Activated T-helper 2 cell treated with anti-CD3 and anti-CD28 coated beads, Interferon-gamma antibody, Interleukin-2, Interleukin-4, amounts not matched to agents 10 μg/mL and 5 μg/mL and 100 μg/mL, durations not matched to agents 14 hours and 24 hours and 36 hours (primary cell): ENCODE results near the gene FAM83F. TPM values are rescaled to one million over a fixed set of nuclear protein-coding genes. Genes with fewer than 3 reads are reported as not detected.
A peak's percentile ranks its signal among the peaks of the same experiment; 100 is the strongest.

Experiments
- DNase-seq: peaks from one replicate; pipeline ENCODE4 v3.0.0; 2021; ENCODE audit warnings: low spot score
- H3K27ac Mint-ChIP-seq: one replicate; pipeline ENCODE4 v1.8.0; 2021; ENCODE audit warnings: mixed read lengths
- H3K27me3 Mint-ChIP-seq: one replicate; pipeline ENCODE4 v1.8.0; 2021; ENCODE audit warnings: low read depth, mixed read lengths
- H3K36me3 Mint-ChIP-seq: one replicate; pipeline ENCODE4 v1.8.0; 2021; ENCODE audit warnings: low read depth, mixed read lengths
- H3K4me1 Mint-ChIP-seq: one replicate; pipeline ENCODE4 v1.8.0; 2021; ENCODE audit warnings: low read depth, mixed read lengths
- H3K4me3 Mint-ChIP-seq: one replicate; pipeline ENCODE4 v1.8.0; 2021; ENCODE audit warnings: low read depth, mild to moderate bottlenecking, moderate library complexity, mixed read lengths
- H3K9me3 Mint-ChIP-seq: one replicate; pipeline ENCODE4 v1.8.0; 2021; ENCODE audit warnings: mixed read lengths
- intact Hi-C: fragments of 100-400 bp; cut with micrococcal nuclease; formaldehyde crosslinking; loops from one replicate; pipeline ENCODE4 v1.15.1; 2023
- total RNA-seq: library from RNA; stranded (reverse); gene quantifications from 2 replicates; pipeline ENCODE4 v1.2.3, GENCODE V29; 2022

The FAM83F gene
- total RNA-seq, 1 donor from 2014 or later, result 0.07 TPM

GRCh38 chr22:40030026-40030757, 35.4 kb downstream of the FAM83F start:
- H3K4me1 Mint-ChIP-seq, result peaks cover 8% of the 10 kb centered on the region
- H3K27me3 Mint-ChIP-seq, result no peaks in the 10 kb centered on the region
- H3K36me3 Mint-ChIP-seq, result no peaks in the 10 kb centered on the region
- H3K4me3 Mint-ChIP-seq, result no peak overlapping the region
- no peaks in the 10 kb centered on the region for H3K9me3 Mint-ChIP-seq
- no peak for DNase-seq
- intact Hi-C loops, result no loop called here
- peak overlapping the region; percentile 38 for H3K27ac Mint-ChIP-seq

GRCh38 chr22:40030758-40031095, 36.0 kb downstream of the FAM83F start:
- Mint-ChIP-seq H3K9me3 (no peaks in the 10 kb centered on the region), H3K27me3 (no peaks in the 10 kb centered on the region), H3K27ac (peak overlapping the region; percentile 67), H3K4me3 (no peak overlapping the region), H3K4me1 (peaks cover 8% of the 10 kb centered on the region), H3K36me3 (no peaks in the 10 kb centered on the region)
- no peak for DNase-seq
- intact Hi-C loops, result no loop called here

DNA sequence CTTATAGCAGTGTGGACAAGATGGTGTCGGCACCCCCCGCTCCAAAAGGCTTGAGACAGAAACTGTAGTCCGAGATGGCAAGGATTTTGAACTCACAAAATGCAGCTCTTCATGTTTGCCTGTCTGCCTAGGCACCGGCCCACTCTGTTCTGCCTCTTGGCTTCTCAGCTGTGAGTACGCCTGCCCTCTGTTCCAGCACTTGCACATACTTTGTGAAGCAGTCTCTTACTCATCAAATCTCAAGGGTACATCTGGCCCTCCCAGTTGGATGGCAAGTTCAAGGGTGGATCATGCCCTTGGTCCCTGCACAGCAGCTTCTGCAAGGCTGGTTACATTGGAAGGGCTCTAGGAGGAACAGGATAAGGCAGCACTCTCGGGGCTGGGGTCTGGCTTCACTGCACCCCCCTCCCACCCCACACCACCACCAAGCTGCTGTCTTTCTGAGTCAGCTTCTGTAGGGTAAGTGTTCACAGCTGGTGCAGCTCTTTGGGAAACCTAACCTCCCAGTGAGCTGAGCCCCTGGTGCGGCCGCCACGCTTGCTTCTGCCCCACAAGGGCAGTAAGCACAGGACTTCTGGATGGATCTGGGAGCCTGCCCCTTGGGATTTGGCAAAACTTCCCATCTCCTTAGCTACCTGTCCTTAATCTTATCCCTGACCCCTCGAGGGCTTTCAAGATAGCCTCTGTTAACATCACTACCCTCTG, 37.2 kb downstream of the FAM83F start:
- no peak overlapping the region for H3K4me3 Mint-ChIP-seq
- H3K9me3 Mint-ChIP-seq, result no peaks in the 10 kb centered on the region
- peaks cover 8% of the 10 kb centered on the region for H3K4me1 Mint-ChIP-seq
- DNase-seq, result no peak
- intact Hi-C loops, result no loop called here
- no peaks in the 10 kb centered on the region for H3K27me3 Mint-ChIP-seq
- no peak overlapping the region for H3K27ac Mint-ChIP-seq
- H3K36me3 Mint-ChIP-seq, result no peaks in the 10 kb centered on the region

DNA sequence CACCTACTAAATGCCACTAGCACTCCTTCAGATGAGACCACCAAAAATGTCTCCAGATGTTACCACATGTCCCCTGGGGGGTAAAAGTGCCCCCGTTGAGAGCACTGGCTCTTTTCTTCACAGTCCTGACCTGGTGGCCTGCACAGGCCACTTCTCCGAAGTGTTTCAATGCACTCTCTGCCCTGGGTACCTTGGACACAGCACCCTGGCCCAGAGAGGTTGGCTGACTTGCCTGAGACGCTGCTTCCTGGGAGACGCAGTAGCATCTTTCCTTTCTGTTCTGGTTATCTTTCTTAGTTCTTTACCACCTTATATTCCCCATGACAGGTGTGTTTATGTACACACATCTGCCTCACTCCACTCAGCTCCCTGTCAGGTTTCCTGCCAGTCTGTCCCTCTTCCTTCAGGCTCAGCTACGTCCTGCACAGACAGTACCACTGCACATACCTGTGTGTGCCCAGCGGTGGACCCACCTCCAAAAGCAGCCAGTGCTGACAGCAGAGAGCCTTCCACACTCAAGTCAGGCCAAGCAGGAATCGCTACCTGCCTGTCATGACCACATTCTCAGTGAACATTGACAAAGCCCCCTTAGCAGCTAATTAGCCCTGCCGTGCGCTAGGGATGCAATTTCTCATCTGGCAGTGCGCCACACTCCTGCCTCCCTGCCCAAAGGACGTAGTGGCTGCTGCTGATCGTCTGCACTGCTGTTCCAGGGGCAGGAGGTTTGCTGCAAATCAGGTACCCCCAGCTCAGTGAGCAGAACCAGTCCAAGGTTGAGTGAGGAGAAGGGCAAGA, 39.0 kb downstream of the FAM83F start:
- intact Hi-C loops, result no loop called here
- no peak for DNase-seq
- Mint-ChIP-seq H3K36me3 (no peaks in the 10 kb centered on the region), H3K4me1 (peaks cover 8% of the 10 kb centered on the region), H3K27ac (no peak overlapping the region), H3K9me3 (no peaks in the 10 kb centered on the region), H3K4me3 (no peak overlapping the region), H3K27me3 (peaks cover 5% of the 10 kb centered on the region)

DNA sequence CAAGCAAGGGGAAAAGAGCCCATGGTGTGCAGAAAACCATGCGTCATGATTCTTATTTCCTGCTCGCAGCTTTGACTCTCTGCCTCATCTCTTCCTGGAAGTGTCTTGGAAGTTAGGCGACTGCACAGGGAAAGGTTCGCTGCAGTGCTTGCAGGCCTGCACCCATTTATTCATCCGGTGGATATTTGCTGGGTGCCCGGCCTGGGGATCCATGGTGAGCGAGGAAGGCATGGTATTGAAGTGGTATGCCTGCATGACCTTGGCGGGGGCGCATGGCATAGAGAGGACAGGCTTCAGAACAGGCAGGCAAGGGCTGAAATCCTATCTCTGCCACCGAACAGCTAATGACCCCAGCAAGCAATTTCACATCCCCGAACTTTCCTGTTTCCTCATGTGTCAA, 40.6 kb downstream of the FAM83F start:
- no peak overlapping the region for H3K4me3 Mint-ChIP-seq
- H3K27me3 Mint-ChIP-seq, result peaks cover 12% of the 10 kb centered on the region
- no peaks in the 10 kb centered on the region for H3K36me3 Mint-ChIP-seq
- H3K4me1 Mint-ChIP-seq, result peaks cover 9% of the 10 kb centered on the region
- H3K27ac Mint-ChIP-seq, result no peak overlapping the region
- H3K9me3 Mint-ChIP-seq, result no peaks in the 10 kb centered on the region
- no peak for DNase-seq
- intact Hi-C loops, result no loop called here

GRCh38 chr22:40036126-40036525, 41.4 kb downstream of the FAM83F start:
- no peak for DNase-seq
- peaks cover 12% of the 10 kb centered on the region for H3K27me3 Mint-ChIP-seq
- no peak overlapping the region for H3K4me3 Mint-ChIP-seq
- H3K27ac Mint-ChIP-seq, result no peak overlapping the region
- H3K9me3 Mint-ChIP-seq, result no peaks in the 10 kb centered on the region
- H3K4me1 Mint-ChIP-seq, result peaks cover 6% of the 10 kb centered on the region
- H3K36me3 Mint-ChIP-seq, result no peaks in the 10 kb centered on the region
- intact Hi-C loops, result loop anchor here (2.0 kb wide), 2 partner anchors 503 to 539 kb away; partner anchors contain the start of gene RPS19BP1

DNA sequence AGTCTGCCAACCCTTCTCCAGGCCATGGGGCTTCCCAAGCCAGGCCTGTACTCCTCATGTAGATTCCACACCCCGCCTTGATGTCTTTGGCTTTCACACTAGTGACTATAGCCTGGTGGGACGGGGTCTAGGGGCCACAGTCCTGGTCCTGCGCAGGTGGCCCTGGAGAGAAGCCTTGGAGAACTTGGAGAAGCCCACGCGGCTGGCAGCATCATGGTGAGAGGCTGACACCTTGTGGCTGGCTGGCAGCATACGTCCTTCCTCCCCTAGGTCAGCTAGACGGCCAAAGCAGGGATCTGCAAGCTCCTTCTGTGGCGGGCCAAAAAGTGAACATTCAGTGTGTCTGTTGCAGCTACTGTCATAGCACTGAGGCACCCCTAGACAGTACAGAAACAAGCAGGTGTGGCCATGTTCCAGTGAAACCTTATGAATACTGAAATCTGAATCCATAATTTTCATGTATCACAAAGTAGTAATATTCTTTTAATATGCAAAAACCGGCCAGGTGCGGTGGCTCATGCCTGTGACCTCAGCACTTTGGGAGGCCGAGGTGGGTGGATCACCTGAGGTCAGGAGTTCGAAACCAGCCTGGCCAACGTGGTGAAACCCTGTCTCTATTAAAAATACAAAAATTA, 42.0 kb downstream of the FAM83F start:
- Mint-ChIP-seq H3K36me3 (no peaks in the 10 kb centered on the region), H3K27ac (no peak overlapping the region), H3K4me3 (no peak overlapping the region), H3K9me3 (no peaks in the 10 kb centered on the region), H3K4me1 (peaks cover 10% of the 10 kb centered on the region), H3K27me3 (peaks cover 12% of the 10 kb centered on the region)
- intact Hi-C loops, result loop anchor here (2.0 kb wide), 2 partner anchors 504 to 540 kb away; partner anchors contain the start of gene RPS19BP1
- DNase-seq, result peak; percentile 50

DNA sequence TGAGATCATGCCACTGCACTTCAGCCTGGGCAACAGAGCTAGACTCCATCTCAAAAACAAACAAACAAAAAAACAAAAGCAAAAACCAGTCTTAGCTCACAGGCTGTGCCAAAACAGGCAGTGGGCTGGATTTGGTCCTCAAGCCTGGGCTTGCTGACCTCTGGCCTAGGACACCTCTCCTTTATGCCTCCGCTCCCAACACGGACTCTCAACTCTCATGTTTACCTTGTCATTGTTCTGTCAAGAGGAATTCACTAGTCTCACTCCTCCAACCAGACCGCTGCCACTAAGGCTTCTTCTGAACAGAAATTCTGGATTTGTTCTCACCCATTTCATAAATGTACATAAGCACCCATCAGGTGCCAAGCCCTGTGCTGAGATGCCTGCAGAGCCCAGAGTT, 42.6 kb downstream of the FAM83F start:
- no peak for DNase-seq
- H3K36me3 Mint-ChIP-seq, result no peaks in the 10 kb centered on the region
- H3K27me3 Mint-ChIP-seq, result peaks cover 12% of the 10 kb centered on the region
- H3K4me1 Mint-ChIP-seq, result peaks cover 10% of the 10 kb centered on the region
- H3K4me3 Mint-ChIP-seq, result no peak overlapping the region
- intact Hi-C loops, result loop anchor here (2.0 kb wide), 2 partner anchors 505 to 541 kb away; partner anchors contain the start of gene RPS19BP1
- no peak overlapping the region for H3K27ac Mint-ChIP-seq
- H3K9me3 Mint-ChIP-seq, result no peaks in the 10 kb centered on the region

GRCh38 chr22:40039482-40040115, 44.8 kb downstream of the FAM83F start:
- peaks cover 17% of the 10 kb centered on the region for H3K4me1 Mint-ChIP-seq
- no peaks in the 10 kb centered on the region for H3K9me3 Mint-ChIP-seq
- H3K27me3 Mint-ChIP-seq, result peaks cover 12% of the 10 kb centered on the region
- DNase-seq, result no peak
- no peak overlapping the region for H3K27ac Mint-ChIP-seq
- no peak overlapping the region for H3K4me3 Mint-ChIP-seq
- intact Hi-C loops, result no loop called here
- H3K36me3 Mint-ChIP-seq, result no peaks in the 10 kb centered on the region

GRCh38 chr22:40040927-40041326, 46.2 kb downstream of the FAM83F start:
- intact Hi-C loops, result no loop called here
- Mint-ChIP-seq H3K36me3 (no peaks in the 10 kb centered on the region), H3K4me3 (no peak overlapping the region), H3K27ac (no peak overlapping the region), H3K9me3 (no peaks in the 10 kb centered on the region), H3K27me3 (peaks cover 12% of the 10 kb centered on the region), H3K4me1 (peaks cover 20% of the 10 kb centered on the region)
- no peak for DNase-seq

DNA sequence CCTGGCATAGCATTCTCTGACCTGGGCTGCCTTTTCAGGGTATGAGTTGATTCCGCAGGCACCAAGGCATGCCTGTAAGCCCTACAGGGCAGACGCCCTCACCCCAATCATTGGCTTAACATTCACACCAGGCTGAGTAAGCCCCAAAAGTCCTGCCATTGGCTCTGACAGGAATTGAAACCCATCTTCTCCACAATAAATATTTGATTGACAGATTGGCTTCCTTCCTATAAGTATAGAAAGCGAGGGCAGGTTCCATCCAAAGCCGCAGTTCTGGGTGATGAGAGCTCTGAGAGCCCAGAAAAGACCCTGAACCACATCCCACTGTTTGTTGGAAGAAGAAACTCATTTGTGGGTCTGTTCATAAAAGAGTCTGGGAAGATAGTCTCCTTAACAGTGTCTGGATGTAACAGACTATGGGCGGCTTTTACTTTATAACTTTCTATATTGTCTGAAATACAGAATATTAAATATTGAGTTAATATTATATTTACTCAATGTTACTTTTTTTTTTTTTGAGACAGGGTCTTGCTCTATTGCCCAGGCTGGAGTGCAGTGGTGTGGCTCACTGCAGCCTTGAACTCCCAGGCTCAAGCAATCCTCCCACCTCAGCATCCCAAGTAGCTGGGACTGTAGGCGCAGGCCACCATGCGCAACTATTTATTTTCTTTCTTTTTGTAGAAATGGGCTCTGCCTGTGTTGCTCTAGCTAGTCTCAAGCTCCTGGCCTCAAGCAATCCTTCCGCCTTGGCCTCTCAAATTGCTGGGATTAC, 46.8 kb downstream of the FAM83F start:
- peaks cover 23% of the 10 kb centered on the region for H3K4me1 Mint-ChIP-seq
- no peak for DNase-seq
- H3K27me3 Mint-ChIP-seq, result peaks cover 12% of the 10 kb centered on the region
- H3K27ac Mint-ChIP-seq, result no peak overlapping the region
- H3K36me3 Mint-ChIP-seq, result no peaks in the 10 kb centered on the region
- intact Hi-C loops, result no loop called here
- no peak overlapping the region for H3K4me3 Mint-ChIP-seq
- no peaks in the 10 kb centered on the region for H3K9me3 Mint-ChIP-seq

DNA sequence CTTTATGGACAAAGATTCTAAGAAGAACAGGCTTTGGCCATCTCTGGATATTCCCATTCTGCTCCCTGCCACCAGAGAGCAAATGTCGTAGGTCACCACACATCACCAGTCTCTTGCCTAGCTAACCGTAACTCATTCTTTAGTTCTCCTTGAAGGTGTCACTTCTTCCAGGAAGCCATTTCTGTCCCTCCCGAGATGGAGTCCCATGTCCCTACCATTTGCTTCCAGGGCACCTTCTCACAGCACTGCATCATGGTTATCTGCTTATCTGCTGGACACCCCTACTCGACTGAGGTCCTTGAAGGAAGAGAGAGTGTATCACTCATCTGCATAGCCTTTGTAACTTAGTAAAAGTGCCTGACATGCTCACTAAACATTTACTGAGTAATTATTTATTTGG, 47.6 kb downstream of the FAM83F start:
- H3K4me3 Mint-ChIP-seq, result no peak overlapping the region
- H3K9me3 Mint-ChIP-seq, result no peaks in the 10 kb centered on the region
- H3K4me1 Mint-ChIP-seq, result peaks cover 26% of the 10 kb centered on the region
- no peak for DNase-seq
- peaks cover 12% of the 10 kb centered on the region for H3K27me3 Mint-ChIP-seq
- intact Hi-C loops, result no loop called here
- H3K27ac Mint-ChIP-seq, result no peak overlapping the region
- no peaks in the 10 kb centered on the region for H3K36me3 Mint-ChIP-seq
